ENCODE results near the gene MYT1. TPM values are rescaled to one million over a fixed set of nuclear protein-coding genes. Genes with fewer than 3 reads are reported as not detected.

Gene MYT1
- total and polyA plus RNA-seq, 2 of the 13 experiments (the other 11 are each of a cell fraction or from before 2014, with no cell fraction given), result 0.58 to 2.5 TPM

DNA sequence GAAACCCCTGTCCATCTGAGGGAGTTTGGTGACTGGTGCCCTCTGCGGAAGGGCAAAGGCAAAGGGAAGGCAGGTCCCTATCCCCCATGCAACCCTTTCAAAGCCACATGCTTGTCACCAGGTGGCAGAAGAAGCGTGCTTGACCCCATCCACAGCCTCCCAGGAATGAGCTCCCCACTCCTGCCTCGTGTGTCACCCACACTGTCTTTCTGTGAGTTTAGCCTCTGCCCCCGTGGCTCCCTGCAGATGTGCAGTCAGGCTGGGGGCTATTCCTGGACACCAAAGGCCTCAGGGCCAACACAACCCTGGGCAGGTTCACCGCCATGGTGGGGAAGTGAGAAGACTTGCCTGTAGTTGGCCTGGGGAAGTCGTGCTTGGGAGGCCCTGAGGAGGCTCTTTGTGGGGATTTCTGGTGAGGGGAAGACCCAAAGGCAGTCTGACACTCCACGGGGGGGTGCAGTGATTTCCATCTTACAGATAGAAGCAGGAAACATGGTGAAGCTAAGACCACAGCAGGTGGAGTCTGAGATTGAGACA, 74.7 kb downstream of the MYT1 start (continued):
- TF ChIP-seq XRCC5 (optimal IDR thresholded peaks at IDR 0.05; ENCODE audit: low read length) (peak; percentile 18), ZFY (CRISPR knock-in tag; IDR thresholded peaks at IDR 0.05) (0 out of 2 replicates have a peak, but pooled peaks have one; percentile 8), JUND (CRISPR knock-in tag; IDR thresholded peaks at IDR 0.05) (peak; percentile 40; the same call in 1 of the 2 replicates), ZSCAN31 (CRISPR knock-in tag; IDR thresholded peaks at IDR 0.05; ENCODE audit: low read depth) (no peak), HNRNPUL1 (IDR thresholded peaks at IDR 0.05; ENCODE audit: low read depth, low read length) (no peak), ZNF891 (CRISPR knock-in tag; IDR thresholded peaks at IDR 0.05) (0 out of 2 replicates have a peak, but pooled peaks have one; percentile 4), CEBPG (CRISPR knock-in tag; IDR thresholded peaks at IDR 0.05) (peak; percentile 6; the same call in 1 of the 2 replicates), ZFX (CRISPR knock-in tag; IDR thresholded peaks at IDR 0.05; ENCODE audit: low read depth) (peak; percentile 4; the same call in 1 of the 2 replicates), MXI1 (IDR thresholded peaks at IDR 0.05; ENCODE audit: borderline replicate concordance, low read depth, low read length) (no peak), NFIB (CRISPR knock-in tag; IDR thresholded peaks at IDR 0.05; ENCODE audit: borderline replicate concordance) (peak; percentile 87; the same call in 1 of the 2 replicates), ZFP36L1 (CRISPR knock-in tag; IDR thresholded peaks at IDR 0.05) (no peak), ZNF333 (CRISPR knock-in tag; IDR thresholded peaks at IDR 0.05; ENCODE audit: borderline replicate concordance) (no peak), MAZ (IDR thresholded peaks at IDR 0.05; ENCODE audit: borderline replicate concordance, low read depth, low read length) (0 out of 2 replicates have a peak, but pooled peaks have one; percentile 22), MAZ (CRISPR knock-in tag; IDR thresholded peaks at IDR 0.05; ENCODE audit: low read depth) (no peak), MIER3 (CRISPR knock-in tag; IDR thresholded peaks at IDR 0.05; ENCODE audit: borderline replicate concordance) (0 out of 2 replicates have a peak, but pooled peaks have one; percentile 2), TEAD3 (CRISPR knock-in tag; optimal IDR thresholded peaks at IDR 0.05; ENCODE audit: borderline replicate concordance) (peak; percentile 87), NFE2L1 (CRISPR knock-in tag; IDR thresholded peaks at IDR 0.05; ENCODE audit: borderline replicate concordance) (0 out of 2 replicates have a peak, but pooled peaks have one; percentile 2), ZNF460 (CRISPR knock-in tag; IDR thresholded peaks at IDR 0.05; ENCODE audit: borderline replicate concordance) (no peak)
- TF ChIP-seq, protein P1, sequence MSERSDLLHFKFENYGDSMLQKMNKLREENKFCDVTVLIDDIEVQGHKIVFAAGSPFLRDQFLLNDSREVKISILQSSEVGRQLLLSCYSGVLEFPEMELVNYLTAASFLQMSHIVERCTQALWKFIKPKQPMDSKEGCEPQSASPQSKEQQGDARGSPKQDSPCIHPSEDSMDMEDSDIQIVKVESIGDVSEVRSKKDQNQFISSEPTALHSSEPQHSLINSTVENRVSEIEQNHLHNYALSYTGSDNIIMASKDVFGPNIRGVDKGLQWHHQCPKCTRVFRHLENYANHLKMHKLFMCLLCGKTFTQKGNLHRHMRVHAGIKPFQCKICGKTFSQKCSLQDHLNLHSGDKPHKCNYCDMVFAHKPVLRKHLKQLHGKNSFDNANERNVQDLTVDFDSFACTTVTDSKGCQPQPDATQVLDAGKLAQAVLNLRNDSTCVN (CRISPR knock-in tag; IDR thresholded peaks at IDR 0.05; ENCODE audit: borderline replicate concordance), result no peak
- TF ChIP-seq, protein P2, sequence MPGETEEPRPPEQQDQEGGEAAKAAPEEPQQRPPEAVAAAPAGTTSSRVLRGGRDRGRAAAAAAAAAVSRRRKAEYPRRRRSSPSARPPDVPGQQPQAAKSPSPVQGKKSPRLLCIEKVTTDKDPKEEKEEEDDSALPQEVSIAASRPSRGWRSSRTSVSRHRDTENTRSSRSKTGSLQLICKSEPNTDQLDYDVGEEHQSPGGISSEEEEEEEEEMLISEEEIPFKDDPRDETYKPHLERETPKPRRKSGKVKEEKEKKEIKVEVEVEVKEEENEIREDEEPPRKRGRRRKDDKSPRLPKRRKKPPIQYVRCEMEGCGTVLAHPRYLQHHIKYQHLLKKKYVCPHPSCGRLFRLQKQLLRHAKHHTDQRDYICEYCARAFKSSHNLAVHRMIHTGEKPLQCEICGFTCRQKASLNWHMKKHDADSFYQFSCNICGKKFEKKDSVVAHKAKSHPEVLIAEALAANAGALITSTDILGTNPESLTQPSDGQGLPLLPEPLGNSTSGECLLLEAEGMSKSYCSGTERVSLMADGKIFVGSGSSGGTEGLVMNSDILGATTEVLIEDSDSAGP (CRISPR knock-in tag; IDR thresholded peaks at IDR 0.05; ENCODE audit: borderline replicate concordance), result no peak; the same call in 1 of the 2 replicates
- TF ChIP-seq, protein P3, sequence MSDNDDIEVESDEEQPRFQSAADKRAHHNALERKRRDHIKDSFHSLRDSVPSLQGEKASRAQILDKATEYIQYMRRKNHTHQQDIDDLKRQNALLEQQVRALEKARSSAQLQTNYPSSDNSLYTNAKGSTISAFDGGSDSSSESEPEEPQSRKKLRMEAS (IDR thresholded peaks at IDR 0.05), result peak; percentile 46
- TF ChIP-seq, protein P4, sequence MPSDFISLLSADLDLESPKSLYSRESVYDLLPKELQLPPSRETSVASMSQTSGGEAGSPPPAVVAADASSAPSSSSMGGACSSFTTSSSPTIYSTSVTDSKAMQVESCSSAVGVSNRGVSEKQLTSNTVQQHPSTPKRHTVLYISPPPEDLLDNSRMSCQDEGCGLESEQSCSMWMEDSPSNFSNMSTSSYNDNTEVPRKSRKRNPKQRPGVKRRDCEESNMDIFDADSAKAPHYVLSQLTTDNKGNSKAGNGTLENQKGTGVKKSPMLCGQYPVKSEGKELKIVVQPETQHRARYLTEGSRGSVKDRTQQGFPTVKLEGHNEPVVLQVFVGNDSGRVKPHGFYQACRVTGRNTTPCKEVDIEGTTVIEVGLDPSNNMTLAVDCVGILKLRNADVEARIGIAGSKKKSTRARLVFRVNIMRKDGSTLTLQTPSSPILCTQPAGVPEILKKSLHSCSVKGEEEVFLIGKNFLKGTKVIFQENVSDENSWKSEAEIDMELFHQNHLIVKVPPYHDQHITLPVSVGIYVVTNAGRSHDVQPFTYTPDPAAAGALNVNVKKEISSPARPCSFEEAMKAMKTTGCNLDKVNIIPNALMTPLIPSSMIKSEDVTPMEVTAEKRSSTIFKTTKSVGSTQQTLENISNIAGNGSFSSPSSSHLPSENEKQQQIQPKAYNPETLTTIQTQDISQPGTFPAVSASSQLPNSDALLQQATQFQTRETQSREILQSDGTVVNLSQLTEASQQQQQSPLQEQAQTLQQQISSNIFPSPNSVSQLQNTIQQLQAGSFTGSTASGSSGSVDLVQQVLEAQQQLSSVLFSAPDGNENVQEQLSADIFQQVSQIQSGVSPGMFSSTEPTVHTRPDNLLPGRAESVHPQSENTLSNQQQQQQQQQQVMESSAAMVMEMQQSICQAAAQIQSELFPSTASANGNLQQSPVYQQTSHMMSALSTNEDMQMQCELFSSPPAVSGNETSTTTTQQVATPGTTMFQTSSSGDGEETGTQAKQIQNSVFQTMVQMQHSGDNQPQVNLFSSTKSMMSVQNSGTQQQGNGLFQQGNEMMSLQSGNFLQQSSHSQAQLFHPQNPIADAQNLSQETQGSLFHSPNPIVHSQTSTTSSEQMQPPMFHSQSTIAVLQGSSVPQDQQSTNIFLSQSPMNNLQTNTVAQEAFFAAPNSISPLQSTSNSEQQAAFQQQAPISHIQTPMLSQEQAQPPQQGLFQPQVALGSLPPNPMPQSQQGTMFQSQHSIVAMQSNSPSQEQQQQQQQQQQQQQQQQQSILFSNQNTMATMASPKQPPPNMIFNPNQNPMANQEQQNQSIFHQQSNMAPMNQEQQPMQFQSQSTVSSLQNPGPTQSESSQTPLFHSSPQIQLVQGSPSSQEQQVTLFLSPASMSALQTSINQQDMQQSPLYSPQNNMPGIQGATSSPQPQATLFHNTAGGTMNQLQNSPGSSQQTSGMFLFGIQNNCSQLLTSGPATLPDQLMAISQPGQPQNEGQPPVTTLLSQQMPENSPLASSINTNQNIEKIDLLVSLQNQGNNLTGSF (CRISPR knock-in tag; IDR thresholded peaks at IDR 0.05), result no peak

Data from HepG2 (cell line).